ENCODE data around the gene AMOTL1. TPM values are rescaled to one million over a fixed set of nuclear protein-coding genes. Genes with fewer than 3 reads are reported as not detected.

AMOTL1 gene
- total and polyA plus RNA-seq, 2 donors (not counting 3 experiments of a cell fraction or from before 2014, with no cell fraction given): 12.5 to 37.8 TPM

- H4K20me1 ChIP-seq (replicated peaks; ENCODE audit: control insufficient read depth, extremely low read depth, insufficient read depth, low read length): no peaks in the 10 kb centered on the region
- dilution Hi-C loops (cut with MboI; ENCODE audit: extremely low pct_ligation_motif_present, low sequenced_read_pairs): no loop called here
- no peak overlapping the region for H3K9ac ChIP-seq (replicated peaks; ENCODE audit: extremely low read depth, insufficient read depth, low read length)
- H3K9me3 ChIP-seq (replicated peaks; ENCODE audit: control insufficient read depth, insufficient read depth, low read length): no peaks in the 10 kb centered on the region
- intact Hi-C loops (cut with micrococcal nuclease): no loop called here
- no peak for DNase-seq (ENCODE audit: low read depth, low spot score)
- peaks cover 0 to 3% of the 10 kb centered on the region in 2 experiments for H3K27me3 ChIP-seq (ENCODE audit: control insufficient read depth in 2 of 2, insufficient read depth in 2 of 2, low read length in 2 of 2)
- no peak overlapping the region for H2AFZ ChIP-seq (ENCODE audit: low read depth, low read length)
- H3K27ac ChIP-seq (ENCODE audit: insufficient read depth, low read depth, low read length): no peak overlapping the region
- BruUV-seq (replicated peaks): no TSS peak
- FAIRE-seq: no peak
- no peak overlapping the region for H3K4me3 ChIP-seq (replicated peaks in 1 of 3; ENCODE audit: insufficient read depth in 1 of 3, low read depth in 1 of 3, low read length in 3 of 3)
- no peaks in the 10 kb centered on the region for H3K36me3 ChIP-seq (ENCODE audit: control insufficient read depth in 2 of 2, extremely low read depth in 1 of 2, insufficient read depth in 2 of 2, low read length in 2 of 2)
- CTCF ChIA-PET: interaction anchor here (1.0 to 1.3 kb wide), 2 partner anchors 15 to 21 kb away, joined by 3 to 4 read pairs; no protein-coding TSS in a partner anchor
- H3K4me2 ChIP-seq (ENCODE audit: insufficient read depth, low read length): no peak overlapping the region
- H3K79me2 ChIP-seq (ENCODE audit: control insufficient read depth, insufficient read depth, low read length): no peaks in the 10 kb centered on the region
- H3K4me1 ChIP-seq (ENCODE audit: control insufficient read depth, extremely low read depth, insufficient read depth, low read length): peaks cover 18% of the 10 kb centered on the region
- TF ChIP-seq GATA2 (IDR thresholded peaks at IDR 0.05; ENCODE audit: insufficient read depth, insufficient read length, low read depth, low read length) (no peak), POLR2A (IDR thresholded peaks at IDR 0.05; ENCODE audit: low read depth, low read length) (no peak), JUN (IDR thresholded peaks at IDR 0.05; ENCODE audit: borderline replicate concordance, insufficient read depth, insufficient read length, low read depth) (no peak), FOS (IDR thresholded peaks at IDR 0.05; ENCODE audit: borderline replicate concordance, insufficient read depth, low read length) (no peak), EZH2 (IDR thresholded peaks at IDR 0.05; ENCODE audit: borderline replicate concordance, low read depth, low read length, severe bottlenecking) (no peak)
- TF ChIP-seq, protein P1, sequence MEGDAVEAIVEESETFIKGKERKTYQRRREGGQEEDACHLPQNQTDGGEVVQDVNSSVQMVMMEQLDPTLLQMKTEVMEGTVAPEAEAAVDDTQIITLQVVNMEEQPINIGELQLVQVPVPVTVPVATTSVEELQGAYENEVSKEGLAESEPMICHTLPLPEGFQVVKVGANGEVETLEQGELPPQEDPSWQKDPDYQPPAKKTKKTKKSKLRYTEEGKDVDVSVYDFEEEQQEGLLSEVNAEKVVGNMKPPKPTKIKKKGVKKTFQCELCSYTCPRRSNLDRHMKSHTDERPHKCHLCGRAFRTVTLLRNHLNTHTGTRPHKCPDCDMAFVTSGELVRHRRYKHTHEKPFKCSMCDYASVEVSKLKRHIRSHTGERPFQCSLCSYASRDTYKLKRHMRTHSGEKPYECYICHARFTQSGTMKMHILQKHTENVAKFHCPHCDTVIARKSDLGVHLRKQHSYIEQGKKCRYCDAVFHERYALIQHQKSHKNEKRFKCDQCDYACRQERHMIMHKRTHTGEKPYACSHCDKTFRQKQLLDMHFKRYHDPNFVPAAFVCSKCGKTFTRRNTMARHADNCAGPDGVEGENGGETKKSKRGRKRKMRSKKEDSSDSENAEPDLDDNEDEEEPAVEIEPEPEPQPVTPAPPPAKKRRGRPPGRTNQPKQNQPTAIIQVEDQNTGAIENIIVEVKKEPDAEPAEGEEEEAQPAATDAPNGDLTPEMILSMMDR (IDR thresholded peaks at IDR 0.05; ENCODE audit: extremely low read depth in 1 of 2, insufficient read depth in 1 of 2, low read depth in 1 of 2, low read length in 2 of 2): no peak
- TF ChIP-seq, protein P2, sequence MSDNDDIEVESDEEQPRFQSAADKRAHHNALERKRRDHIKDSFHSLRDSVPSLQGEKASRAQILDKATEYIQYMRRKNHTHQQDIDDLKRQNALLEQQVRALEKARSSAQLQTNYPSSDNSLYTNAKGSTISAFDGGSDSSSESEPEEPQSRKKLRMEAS (IDR thresholded peaks at IDR 0.05; ENCODE audit: insufficient read depth, insufficient read length): no peak
- H3K9me1 ChIP-seq (replicated peaks; ENCODE audit: control insufficient read depth, extremely low read depth, insufficient read depth, low read length): no peaks in the 10 kb centered on the region
- POLR2A ChIA-PET: no interaction called here
These were observed 48.3 kb upstream of the AMOTL1 start for GRCh38 chr11:94719876-94720275.

Measured in endothelial cell of umbilical vein (primary cell).